GM12873 (cell line): ENCODE results near the gene RPL5.
A peak's percentile ranks its signal among the peaks of the same experiment; 100 is the strongest.

Experiments
- CTCF ChIP-seq: IDR thresholded peaks from 2 replicates; pipeline ENCODE4 v1.5.1; 2012; ENCODE audit warnings: low read depth, mild to moderate bottlenecking, moderate library complexity, low read length, control low read depth; ENCODE audit not compliant: insufficient read depth; ENCODE audit errors: missing control alignments

Gene RPL5

GRCh38 chr1:92805216-92805615 is 26.6 kb upstream of the RPL5 start:
- no peak for TF ChIP-seq CTCF

- TF ChIP-seq CTCF: no peak
Measured at GRCh38 chr1:92808381-92808780, 23.5 kb upstream of the RPL5 start.

DNA sequence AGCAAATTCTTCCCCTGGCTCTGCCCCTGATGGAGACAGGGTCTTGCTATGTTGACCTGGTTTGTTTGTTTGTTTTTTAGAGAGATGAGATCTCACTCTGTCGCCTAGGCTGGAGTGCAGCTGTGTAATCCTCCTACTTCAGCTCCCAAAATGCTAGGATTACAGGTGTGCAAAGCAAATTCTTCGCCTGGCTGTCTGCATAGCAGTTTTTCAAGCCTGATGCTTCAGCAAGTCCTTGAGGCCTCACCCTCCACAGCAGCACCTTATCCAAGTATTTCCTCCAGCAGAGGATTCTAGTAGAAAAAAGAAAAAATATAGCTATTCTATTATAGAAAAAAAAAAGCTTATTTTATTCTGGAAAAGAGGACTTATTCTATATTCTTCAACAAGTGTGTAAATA is 15.1 kb upstream of the RPL5 start:
- no peak for TF ChIP-seq CTCF

DNA sequence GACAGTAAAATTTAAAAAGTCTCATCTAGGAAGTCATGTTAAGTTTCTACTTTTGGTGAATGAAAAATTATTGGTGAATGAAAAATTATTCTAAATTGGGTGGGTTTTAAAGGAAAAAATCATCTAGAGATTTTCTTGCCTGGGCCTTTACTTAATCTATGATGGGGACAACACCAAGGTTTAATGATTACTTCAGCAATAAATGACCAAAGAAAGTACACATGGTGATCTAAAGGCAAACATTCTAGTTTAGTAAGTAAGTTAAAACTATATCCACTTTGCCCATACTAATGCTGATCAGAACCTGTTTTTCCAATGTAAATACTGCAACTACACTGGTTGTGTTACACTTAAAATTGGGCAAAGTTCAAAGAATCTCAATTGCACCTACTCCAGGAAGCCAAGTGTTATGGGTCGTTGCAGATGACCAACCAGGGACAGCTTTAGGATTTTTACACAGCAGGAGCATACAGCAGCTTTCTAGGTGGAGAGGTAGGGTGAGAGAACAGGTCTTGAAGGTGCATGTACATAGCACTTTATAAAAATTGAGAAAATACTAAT is 14.6 kb upstream of the RPL5 start:
- TF ChIP-seq CTCF: no peak

DNA sequence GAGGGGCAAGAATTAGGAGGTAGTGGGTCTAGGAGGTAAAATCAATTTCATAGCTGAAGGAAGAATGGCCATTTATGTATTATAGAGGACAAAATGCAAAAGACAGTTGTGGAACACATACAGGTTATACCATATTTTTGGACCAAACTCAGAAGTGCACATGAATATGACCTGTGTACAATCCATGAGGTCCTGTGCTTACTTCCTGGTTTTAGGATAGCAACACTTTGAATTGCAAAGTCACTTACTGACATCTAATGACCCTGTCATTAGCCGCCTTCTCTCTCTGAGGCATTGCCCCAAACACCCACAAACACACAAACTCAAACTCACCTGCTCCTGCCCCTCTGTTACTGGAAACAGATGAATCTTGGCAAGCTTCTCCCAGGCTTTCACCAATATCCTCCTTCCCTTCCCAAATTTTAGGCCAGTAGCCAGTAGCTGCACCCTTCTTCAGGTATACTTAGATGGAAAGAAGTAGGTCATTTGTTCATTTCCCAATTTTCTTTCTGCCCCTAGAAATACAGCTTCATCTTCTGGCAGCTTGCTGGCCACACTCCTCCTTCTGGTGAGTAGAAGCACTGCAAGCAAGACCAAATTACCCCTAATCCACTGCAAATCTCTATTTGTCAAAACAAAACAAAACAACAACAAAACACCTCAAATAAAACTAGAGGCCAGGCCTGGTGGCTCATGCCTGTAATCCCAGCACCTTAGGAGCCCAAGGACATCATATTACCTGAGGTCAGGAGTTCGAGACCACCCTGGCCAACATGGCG is 13.7 kb upstream of the RPL5 start:
- TF ChIP-seq CTCF: peak; percentile 79

- TF ChIP-seq CTCF: no peak
Measured at GRCh38 chr1:92820024-92820423, 11.8 kb upstream of the RPL5 start.

DNA sequence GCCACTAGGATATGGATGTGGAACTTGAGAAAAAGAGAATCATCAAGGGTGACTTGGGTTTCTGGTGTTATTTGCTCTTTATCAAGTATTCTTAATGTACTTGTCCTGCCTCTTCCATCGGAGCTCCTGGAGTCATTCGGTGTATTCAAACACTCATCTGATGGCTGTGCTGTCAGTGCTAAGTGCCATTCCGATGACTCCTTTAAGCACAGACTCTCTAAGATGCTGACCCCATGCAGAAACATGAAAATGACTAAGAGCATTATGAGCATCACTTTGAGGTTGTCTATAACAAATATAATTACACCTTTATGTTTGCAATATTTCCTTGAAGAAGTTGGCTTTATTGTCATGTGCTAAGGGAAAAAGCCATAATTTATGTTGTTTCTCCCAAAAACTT is 11.3 kb upstream of the RPL5 start:
- no peak for TF ChIP-seq CTCF
